A549 (cell line): Measurements from ENCODE around the gene LPCAT1. TPM values are rescaled to one million over a fixed set of nuclear protein-coding genes. Genes with fewer than 3 reads are reported as not detected.

ENCODE experiments used
- ATAC-seq, 2 experiments: fragments of 200-7000 bp in 1 of 2; fragments of >200 bp in 1 of 2; cut with Nextera tagmentation in 1 of 2; cut with Tn5 transposase in 1 of 2; 3 replicates each; pipeline versions ENCODE4 v1.8.0 to v1.9.1; 2018 to 2020; ENCODE audit warnings: mild to moderate bottlenecking in 1 of 2, moderate library complexity in 1 of 2
- CTCF ChIA-PET: fragments of 300-600 bp; sonication (Branson Sonifier 250); formaldehyde crosslinking; extraction: SDS; loops from one replicate; lab custom pipeline; 2021; ENCODE audit warnings: antibody characterized with exemption, inconsistent platforms; lab: Yijun Ruan, JAX
- POLR2A ChIA-PET: fragments of 350-600 bp; formaldehyde crosslinking; extraction: SDS; loops from one replicate; lab custom pipeline; 2021; ENCODE audit warnings: antibody characterized with exemption, inconsistent platforms; lab: Yijun Ruan, JAX
- DNase-seq, 2 experiments: peaks; one replicate each; pipeline versions ENCODE4 v3.0.0 to v3.0.0-alpha.2; 2011 to 2016; ENCODE audit warnings: low read depth in 1 of 2, low spot score in 1 of 2
- FAIRE-seq: peaks from 2 replicates; lab custom pipeline; 2011; peaks lifted over from hg19 to GRCh38; lab: Jason Lieb, UNC
- H3K27ac ChIP-seq, 2 experiments: fragments of >200 bp; sonication (Bioruptor Twin); formaldehyde crosslinking; 3 replicates each; pipeline ENCODE4 v1.5.1; 2016 to 2017
- H3K4me1 ChIP-seq: fragments of >200 bp; sonication (Bioruptor Twin); formaldehyde crosslinking; 3 replicates; pipeline ENCODE4 v1.6.1; 2016
- H3K4me2 ChIP-seq: fragments of >200 bp; sonication (Bioruptor Twin); formaldehyde crosslinking; 3 replicates; pipeline ENCODE4 v1.6.1; 2016
- H3K4me3 ChIP-seq: fragments of >200 bp; sonication (Bioruptor Twin); formaldehyde crosslinking; 3 replicates; pipeline ENCODE4 v1.5.1; 2016
- H3K9me3 ChIP-seq: fragments of >200 bp; sonication (Bioruptor Twin); formaldehyde crosslinking; 3 replicates; pipeline ENCODE4 v1.6.1; 2016
- BHLHE40 ChIP-seq: IDR thresholded peaks from 2 replicates; pipeline ENCODE4 v1.6.1; 2012; ENCODE audit warnings: low read depth, low read length, inconsistent platforms
- CBX8 ChIP-seq: fragments of 200-600 bp; sonication (generic); IDR thresholded peaks from 2 replicates; pipeline ENCODE4 v1.6.1; 2016
- CEBPB ChIP-seq, 2 experiments: fragments of >200 bp in 1 of 2; sonication (Bioruptor Twin) in 1 of 2; formaldehyde crosslinking in 1 of 2; IDR thresholded peaks; 2 replicates each; pipeline ENCODE4 v1.6.1; 2012 to 2016
- KDM1A ChIP-seq: fragments of 200-600 bp; sonication (generic); IDR thresholded peaks from 2 replicates; pipeline ENCODE4 v1.6.1; 2016; ENCODE audit warnings: low read depth, mild to moderate bottlenecking
- MAFK ChIP-seq: fragments of 450-650 bp; IDR thresholded peaks from 2 replicates; pipeline ENCODE4 v1.6.1; 2014; ENCODE audit not compliant: partially characterized antibody
- MAZ ChIP-seq: fragments of 150-350 bp; IDR thresholded peaks from 2 replicates; pipeline ENCODE4 v1.6.1; 2014; ENCODE audit warnings: antibody characterized with exemption, low read depth, low read length, borderline replicate concordance
- NPAS2 ChIP-seq: fragments of 250-450 bp; sonication (Bioruptor Pico); IDR thresholded peaks from 2 replicates; pipeline ENCODE4 v1.8.0; 2022; ENCODE audit warnings: mild to moderate bottlenecking, moderate library complexity, borderline replicate concordance
- NR3C1 ChIP-seq: fragments of >200 bp; sonication (Bioruptor Twin); formaldehyde crosslinking; IDR thresholded peaks from 3 replicates; pipeline ENCODE4 v1.6.1; 2017
- RAD21 ChIP-seq, 2 experiments: fragments of >200 bp in 1 of 2; sonication (Bioruptor Twin) in 1 of 2; formaldehyde crosslinking in 1 of 2; IDR thresholded peaks in 1 of 2; conservative IDR thresholded peaks in 1 of 2; 2 replicates in 1 of 2; 3 replicates in 1 of 2; pipeline ENCODE4 v1.6.1; 2012 to 2018; ENCODE audit warnings: inconsistent platforms in 1 of 2
- RNF2 ChIP-seq: fragments of 200-600 bp; sonication (generic); IDR thresholded peaks from 2 replicates; pipeline ENCODE4 v1.6.1; 2016; ENCODE audit warnings: low read depth, mild to moderate bottlenecking, antibody characterized with exemption, moderate library complexity, borderline replicate concordance
- WGBS: methylation state at CpG from one replicate; pipeline ENCODE4 v1.1.6; 2017; ENCODE audit errors: missing lambda C conversion rate; 5-methylcytosine and 5-hydroxymethylcytosine counted together
- polyA plus RNA-seq, 4 experiments: library from polyadenylated mRNA; depleted of rRNA in 3 of 4; stranded (reverse); fragments of >200 nt; fragmentation: RNase III in 1 of 4; extraction: RNeasy Plus Mini Kit Qiagen cat#74134 plus additional on column Dnase treatment in 1 of 4; gene quantifications; 2 replicates in 3 of 4; 3 replicates in 1 of 4; pipeline ENCODE4 v1.2.3, GENCODE V29; 2011 to 2017
- TF ChIP-seq, protein P1 (sequence below): fragments of 150-350 bp; IDR thresholded peaks from 2 replicates; pipeline ENCODE4 v1.6.1; 2014; ENCODE audit warnings: low read depth, mild to moderate bottlenecking, low read length
- TF ChIP-seq, protein P2 (sequence below): fragments of >200 bp; sonication (Bioruptor Twin); formaldehyde crosslinking; IDR thresholded peaks from 3 replicates; pipeline ENCODE4 v1.5.1; 2016
- TF ChIP-seq, protein P3 (sequence below): IDR thresholded peaks from 2 replicates; pipeline ENCODE4 v1.6.1; 2012
- TF ChIP-seq, protein P4 (sequence below): fragments of 450-650 bp; IDR thresholded peaks from 2 replicates; pipeline ENCODE4 v1.6.1; 2014; ENCODE audit warnings: antibody characterized with exemption

Gene LPCAT1
- polyA plus RNA-seq, 2 of the 4 experiments (the other 2 are of a cell fraction), result 22.9 to 74.9 TPM

DNA sequence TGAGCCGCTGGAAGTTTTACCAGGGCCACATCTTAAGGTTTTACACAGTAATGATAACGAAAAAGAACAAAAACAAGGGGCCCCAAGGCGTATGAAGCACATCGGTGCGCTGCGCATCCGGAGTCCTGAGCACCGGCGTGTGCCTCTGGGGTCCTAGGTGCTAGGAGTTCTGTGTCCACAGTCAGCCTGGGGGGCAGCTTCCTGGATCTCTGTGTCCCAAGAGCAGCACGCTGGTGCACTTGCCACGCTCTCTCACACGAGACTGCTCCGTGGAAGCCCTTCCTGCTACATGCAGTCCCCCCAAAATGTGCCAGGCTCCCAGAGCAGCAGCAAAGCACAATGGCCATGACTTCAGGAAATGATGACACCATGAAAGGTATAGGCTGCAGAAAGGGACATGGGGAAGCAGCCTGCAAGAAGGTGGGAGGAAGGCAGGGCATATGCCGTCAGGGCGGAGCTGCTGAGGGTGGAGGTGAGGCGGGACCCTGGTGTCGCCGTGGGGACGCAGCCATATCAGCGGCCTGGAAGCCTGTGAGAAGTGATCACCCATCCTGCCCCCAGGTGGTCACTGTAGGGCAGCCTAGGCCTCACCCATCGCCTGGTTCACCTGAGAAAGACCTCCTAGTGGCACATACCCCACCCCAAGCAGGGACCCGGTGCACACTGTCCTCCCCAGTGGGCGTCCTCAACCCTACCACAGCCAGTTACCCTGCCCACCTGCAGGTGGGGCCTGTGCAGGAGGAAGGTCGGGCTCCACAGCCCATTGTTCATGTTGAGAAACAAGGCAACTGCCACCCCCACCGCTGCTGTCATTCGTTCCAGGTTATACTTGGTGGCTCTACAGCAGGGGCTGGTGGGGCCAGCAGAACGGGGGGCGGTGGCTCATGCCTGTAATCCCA lies 54.9 kb downstream of the LPCAT1 start:
- H3K4me3 ChIP-seq, result no peak overlapping the region
- DNase-seq, result no peak
- CTCF ChIA-PET, result interaction anchor here (0.5 to 2.5 kb wide), 3 partner anchors 11 to 479 kb away, joined by 3 to 23 read pairs (median 9); no protein-coding TSS in a partner anchor
- H3K9me3 ChIP-seq, result no peaks in the 10 kb centered on the region
- no peak for ATAC-seq
- POLR2A ChIA-PET, result no interaction called here
- H3K4me2 ChIP-seq, result no peak overlapping the region
- peaks cover 17% of the 10 kb centered on the region for H3K4me1 ChIP-seq
- no peak for TF ChIP-seq CEBPB (IDR thresholded peaks at IDR 0.05)
- no peak for TF ChIP-seq NR3C1
- no peak for TF ChIP-seq MAZ
- TF ChIP-seq, protein P1, sequence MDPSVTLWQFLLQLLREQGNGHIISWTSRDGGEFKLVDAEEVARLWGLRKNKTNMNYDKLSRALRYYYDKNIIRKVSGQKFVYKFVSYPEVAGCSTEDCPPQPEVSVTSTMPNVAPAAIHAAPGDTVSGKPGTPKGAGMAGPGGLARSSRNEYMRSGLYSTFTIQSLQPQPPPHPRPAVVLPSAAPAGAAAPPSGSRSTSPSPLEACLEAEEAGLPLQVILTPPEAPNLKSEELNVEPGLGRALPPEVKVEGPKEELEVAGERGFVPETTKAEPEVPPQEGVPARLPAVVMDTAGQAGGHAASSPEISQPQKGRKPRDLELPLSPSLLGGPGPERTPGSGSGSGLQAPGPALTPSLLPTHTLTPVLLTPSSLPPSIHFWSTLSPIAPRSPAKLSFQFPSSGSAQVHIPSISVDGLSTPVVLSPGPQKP, result no peak
- no peak for TF ChIP-seq KDM1A
- TF ChIP-seq, protein P2, sequence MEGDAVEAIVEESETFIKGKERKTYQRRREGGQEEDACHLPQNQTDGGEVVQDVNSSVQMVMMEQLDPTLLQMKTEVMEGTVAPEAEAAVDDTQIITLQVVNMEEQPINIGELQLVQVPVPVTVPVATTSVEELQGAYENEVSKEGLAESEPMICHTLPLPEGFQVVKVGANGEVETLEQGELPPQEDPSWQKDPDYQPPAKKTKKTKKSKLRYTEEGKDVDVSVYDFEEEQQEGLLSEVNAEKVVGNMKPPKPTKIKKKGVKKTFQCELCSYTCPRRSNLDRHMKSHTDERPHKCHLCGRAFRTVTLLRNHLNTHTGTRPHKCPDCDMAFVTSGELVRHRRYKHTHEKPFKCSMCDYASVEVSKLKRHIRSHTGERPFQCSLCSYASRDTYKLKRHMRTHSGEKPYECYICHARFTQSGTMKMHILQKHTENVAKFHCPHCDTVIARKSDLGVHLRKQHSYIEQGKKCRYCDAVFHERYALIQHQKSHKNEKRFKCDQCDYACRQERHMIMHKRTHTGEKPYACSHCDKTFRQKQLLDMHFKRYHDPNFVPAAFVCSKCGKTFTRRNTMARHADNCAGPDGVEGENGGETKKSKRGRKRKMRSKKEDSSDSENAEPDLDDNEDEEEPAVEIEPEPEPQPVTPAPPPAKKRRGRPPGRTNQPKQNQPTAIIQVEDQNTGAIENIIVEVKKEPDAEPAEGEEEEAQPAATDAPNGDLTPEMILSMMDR, result no peak
- TF ChIP-seq, protein P3, sequence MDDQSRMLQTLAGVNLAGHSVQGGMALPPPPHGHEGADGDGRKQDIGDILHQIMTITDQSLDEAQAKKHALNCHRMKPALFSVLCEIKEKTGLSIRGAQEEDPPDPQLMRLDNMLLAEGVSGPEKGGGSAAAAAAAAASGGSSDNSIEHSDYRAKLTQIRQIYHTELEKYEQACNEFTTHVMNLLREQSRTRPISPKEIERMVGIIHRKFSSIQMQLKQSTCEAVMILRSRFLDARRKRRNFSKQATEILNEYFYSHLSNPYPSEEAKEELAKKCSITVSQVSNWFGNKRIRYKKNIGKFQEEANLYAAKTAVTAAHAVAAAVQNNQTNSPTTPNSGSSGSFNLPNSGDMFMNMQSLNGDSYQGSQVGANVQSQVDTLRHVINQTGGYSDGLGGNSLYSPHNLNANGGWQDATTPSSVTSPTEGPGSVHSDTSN, result no peak
- TF ChIP-seq, protein P4, sequence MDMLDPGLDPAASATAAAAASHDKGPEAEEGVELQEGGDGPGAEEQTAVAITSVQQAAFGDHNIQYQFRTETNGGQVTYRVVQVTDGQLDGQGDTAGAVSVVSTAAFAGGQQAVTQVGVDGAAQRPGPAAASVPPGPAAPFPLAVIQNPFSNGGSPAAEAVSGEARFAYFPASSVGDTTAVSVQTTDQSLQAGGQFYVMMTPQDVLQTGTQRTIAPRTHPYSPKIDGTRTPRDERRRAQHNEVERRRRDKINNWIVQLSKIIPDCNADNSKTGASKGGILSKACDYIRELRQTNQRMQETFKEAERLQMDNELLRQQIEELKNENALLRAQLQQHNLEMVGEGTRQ, result no peak
- no peak for TF ChIP-seq BHLHE40
- no peak for TF ChIP-seq NPAS2
- no peak for TF ChIP-seq MAFK
- peak overlapping the region in 1 of 2 experiments; percentile 68; a peak in 2 of 6 replicates for H3K27ac ChIP-seq
- WGBS, result 90% methylated on average over 23 of the region's 28 CpGs
- no peak for FAIRE-seq

DNA sequence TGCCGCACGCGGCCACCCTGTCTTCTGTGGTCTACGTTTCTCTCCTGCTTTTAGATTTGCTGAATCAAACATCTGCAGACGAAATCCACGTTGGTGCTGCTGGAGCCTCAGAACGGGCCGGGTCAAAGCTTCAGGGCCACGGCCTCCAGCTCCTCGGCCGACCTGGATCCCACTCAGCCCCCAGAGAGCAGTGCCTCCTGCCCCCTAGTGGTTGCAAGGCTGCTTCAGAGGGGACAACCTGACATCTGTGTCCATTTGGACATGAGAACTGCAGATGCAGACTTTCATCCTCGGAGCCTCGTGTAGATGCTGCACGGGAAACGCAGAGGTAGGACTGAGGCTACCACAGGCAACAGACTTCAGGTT lies 55.5 kb downstream of the LPCAT1 start:
- CTCF ChIA-PET, result interaction anchor here (0.5 to 0.8 kb wide), 3 partner anchors 11 to 479 kb away, joined by 3 to 4 read pairs (median 3); no protein-coding TSS in a partner anchor
- no peak overlapping the region for H3K27ac ChIP-seq
- WGBS, result 91% methylated on average over 15 of the region's 15 CpGs
- FAIRE-seq (no peak), DNase-seq (no peak)
- no peak overlapping the region for H3K4me3 ChIP-seq
- TF ChIP-seq RNF2 (no peak), CBX8 (no peak), RAD21 (conservative IDR thresholded peaks at IDR 0.05 in 1 of 2, IDR thresholded peaks at IDR 0.05 in 1 of 2) (peak; percentile 15 to 43; a peak in 2 of 5 replicates)
- TF ChIP-seq, protein P2, result peak; percentile 28
- TF ChIP-seq, all 56 proteins: peak for 2
- Histone ChIP-seq H3K9me3 (no peaks in the 10 kb centered on the region), H3K4me1 (peaks cover 17% of the 10 kb centered on the region), H3K4me2 (no peak overlapping the region)
- ATAC-seq, result peak in 1 of 2 experiments; percentile 45; a peak in 3 of 6 replicates
- POLR2A ChIA-PET, result no interaction called here
